BLaER1 (cell line): Measurements from ENCODE around the gene C17orf78.
"Not testable (repeated sequence)": the region's sequence is repeated elsewhere in the genome, so short reads cannot be mapped to it uniquely, and the experiment has no call there.

ENCODE experiments used
- H3K27ac ChIP-seq: shearing (Covaris generic); formaldehyde crosslinking; 2 replicates; pipeline ENCODE4 v1.8.1; 2022
- H3K27me3 ChIP-seq: shearing (Covaris generic); formaldehyde crosslinking; 2 replicates; pipeline ENCODE4 v1.8.1; 2022
- H3K36me3 ChIP-seq: shearing (Covaris generic); formaldehyde crosslinking; 2 replicates; pipeline ENCODE4 v1.8.1; 2022
- H3K4me1 ChIP-seq: shearing (Covaris generic); formaldehyde crosslinking; 2 replicates; pipeline ENCODE4 v1.8.1; 2022
- H3K4me2 ChIP-seq: shearing (Covaris generic); formaldehyde crosslinking; 2 replicates; pipeline ENCODE4 v1.8.1; 2022
- H3K4me3 ChIP-seq: shearing (Covaris generic); formaldehyde crosslinking; 2 replicates; pipeline ENCODE4 v1.8.1; 2022
- H3K9ac ChIP-seq: shearing (Covaris generic); formaldehyde crosslinking; 2 replicates; pipeline ENCODE4 v1.8.1; 2022
- H3K9me3 ChIP-seq: shearing (Covaris generic); formaldehyde crosslinking; 2 replicates; pipeline ENCODE4 v1.8.1; 2022
- H4K20me1 ChIP-seq: shearing (Covaris generic); formaldehyde crosslinking; 2 replicates; pipeline ENCODE4 v1.8.1; 2022
- Cebpa-rat ChIP-seq: shearing (Covaris generic); IDR thresholded peaks from 2 replicates; pipeline ENCODE4 v1.8.1; 2022

The C17orf78 gene

DNA sequence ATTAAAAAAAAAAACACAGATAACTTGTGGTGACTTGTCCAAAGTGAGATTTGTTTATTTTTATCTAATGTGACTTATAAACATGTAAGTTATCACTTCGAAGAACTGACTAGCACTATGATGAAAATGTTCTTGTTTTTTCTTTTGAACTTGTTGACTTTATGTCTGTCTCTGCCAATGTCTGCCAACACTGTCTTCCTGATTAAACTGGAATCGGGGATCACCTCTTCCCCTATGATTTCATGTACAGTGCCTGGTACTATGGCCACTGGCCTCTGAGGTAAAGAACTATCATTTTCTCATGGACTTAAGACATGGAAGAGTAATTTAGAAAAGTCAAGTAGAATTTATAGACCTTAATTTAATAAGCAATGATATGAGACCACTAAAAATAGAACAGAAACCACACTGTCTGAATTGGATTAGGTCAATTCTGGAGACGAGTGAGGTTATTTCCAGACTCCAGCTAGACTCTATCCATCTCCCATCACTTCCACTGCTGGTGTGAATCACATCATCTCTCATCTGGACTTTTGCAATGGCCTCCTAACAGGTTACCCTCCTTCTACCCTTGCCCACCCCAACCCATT is 8.9 kb downstream of the C17orf78 start:
- H3K9me3 ChIP-seq = no peaks in the 10 kb centered on the region
- TF ChIP-seq Cebpa-rat = no peak
- no peak overlapping the region for H3K9ac ChIP-seq
- no peak overlapping the region for H3K4me2 ChIP-seq
- H3K36me3 ChIP-seq = 0 out of 2 replicates have a peak, but pooled peaks cover 11% of the 10 kb centered on the region
- no peaks in the 10 kb centered on the region for H3K27me3 ChIP-seq
- peaks cover 7% of the 10 kb centered on the region; the same call in 1 of the 2 replicates for H3K4me1 ChIP-seq
- no peak overlapping the region for H3K27ac ChIP-seq
- H3K4me3 ChIP-seq = no peak overlapping the region
- H4K20me1 ChIP-seq = no peaks in the 10 kb centered on the region

DNA sequence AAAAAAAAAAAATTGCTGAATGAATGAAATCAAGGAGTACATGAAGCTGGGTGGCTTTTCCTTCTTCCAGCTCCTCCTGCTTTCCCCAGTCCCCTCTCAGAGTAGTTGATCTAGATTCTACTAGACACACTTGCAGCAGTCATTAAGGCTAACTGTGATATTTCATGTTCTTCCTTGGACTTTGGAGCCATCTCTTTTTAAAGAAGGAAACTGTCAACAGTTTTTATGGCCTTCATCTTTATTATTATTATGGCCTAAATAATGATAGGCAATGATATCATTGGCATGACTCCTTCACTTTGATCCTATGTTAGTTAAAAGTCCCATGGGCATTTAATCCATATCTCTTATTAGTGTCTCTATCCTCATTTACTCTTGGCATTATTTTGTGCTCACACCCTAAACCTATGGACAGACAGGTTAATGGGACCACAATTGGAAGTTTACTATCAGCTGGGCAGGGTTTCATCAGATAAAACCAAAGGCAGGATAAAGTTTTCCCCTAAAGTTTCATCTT is 9.7 kb downstream of the C17orf78 start:
- Histone ChIP-seq H3K4me2 (no peak overlapping the region), H3K4me3 (no peak overlapping the region), H3K36me3 (0 out of 2 replicates have a peak, but pooled peaks cover 11% of the 10 kb centered on the region), H3K9ac (no peak overlapping the region), H3K27me3 (no peaks in the 10 kb centered on the region), H3K9me3 (no peaks in the 10 kb centered on the region), H4K20me1 (no peaks in the 10 kb centered on the region), H3K4me1 (peaks cover 7% of the 10 kb centered on the region; the same call in 1 of the 2 replicates), H3K27ac (no peak overlapping the region)
- no peak for TF ChIP-seq Cebpa-rat

DNA sequence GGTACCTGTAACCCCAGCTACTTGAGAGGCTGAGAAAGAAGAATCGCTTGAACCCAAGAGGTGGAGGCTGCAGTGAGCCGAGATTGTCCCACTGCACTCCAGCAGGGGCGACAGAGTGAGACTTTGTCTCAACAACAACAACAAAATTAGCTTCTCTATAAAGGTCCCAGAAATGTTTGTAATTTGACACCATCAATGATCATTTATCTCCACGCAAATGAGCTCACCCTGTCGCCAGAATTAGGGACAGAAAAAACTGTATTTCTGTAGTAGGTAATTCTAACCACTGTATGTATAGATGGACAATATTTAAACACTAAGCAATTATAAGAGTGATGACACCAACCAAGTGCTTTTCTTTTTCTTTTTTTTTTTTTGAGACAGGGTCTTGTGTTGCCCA is 10.7 kb downstream of the C17orf78 start:
- peaks cover 7% of the 10 kb centered on the region; the same call in 1 of the 2 replicates for H3K4me1 ChIP-seq

DNA sequence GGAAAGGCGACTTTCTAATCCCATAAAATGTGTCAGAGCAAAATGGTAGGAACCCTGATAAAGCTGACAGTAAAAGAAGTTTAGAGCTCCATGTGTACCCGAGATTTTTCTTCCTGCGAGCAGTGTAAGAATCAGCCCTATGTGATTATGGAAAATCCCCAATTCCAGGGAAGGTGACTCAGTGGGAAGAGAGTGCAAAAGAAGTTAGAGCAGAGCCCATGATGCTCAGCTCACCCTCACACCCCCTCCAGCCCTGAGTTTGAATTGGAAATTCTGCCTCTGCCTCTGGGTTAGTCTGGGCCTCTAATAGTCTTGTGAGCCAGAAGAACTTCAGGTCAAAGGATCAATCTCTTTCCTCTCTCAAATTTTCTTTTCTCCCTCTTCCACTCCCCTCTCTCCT is 12.5 kb downstream of the C17orf78 start:
- H3K4me1 ChIP-seq = peaks cover 7% of the 10 kb centered on the region; the same call in 1 of the 2 replicates
- no peaks in the 10 kb centered on the region for H3K27me3 ChIP-seq
- no peak overlapping the region for H3K4me2 ChIP-seq
- H4K20me1 ChIP-seq = no peaks in the 10 kb centered on the region
- H3K4me3 ChIP-seq = no peak overlapping the region
- 0 out of 2 replicates have a peak, but pooled peaks cover 11% of the 10 kb centered on the region for H3K36me3 ChIP-seq
- H3K9me3 ChIP-seq = no peaks in the 10 kb centered on the region
- no peak for TF ChIP-seq Cebpa-rat
- no peak overlapping the region for H3K9ac ChIP-seq
- no peak overlapping the region for H3K27ac ChIP-seq

More for the DNA sequence above, 10.7 kb downstream of the C17orf78 start:
- H3K36me3 ChIP-seq = 0 out of 2 replicates have a peak, but pooled peaks cover 11% of the 10 kb centered on the region
- no peaks in the 10 kb centered on the region for H3K9me3 ChIP-seq
- no peak overlapping the region for H3K27ac ChIP-seq
- no peaks in the 10 kb centered on the region for H3K27me3 ChIP-seq
- H4K20me1 ChIP-seq = no peaks in the 10 kb centered on the region
- no peak for TF ChIP-seq Cebpa-rat
- no peak overlapping the region for H3K4me3 ChIP-seq
- H3K4me2 ChIP-seq = no peak overlapping the region
- no peak overlapping the region for H3K9ac ChIP-seq

DNA sequence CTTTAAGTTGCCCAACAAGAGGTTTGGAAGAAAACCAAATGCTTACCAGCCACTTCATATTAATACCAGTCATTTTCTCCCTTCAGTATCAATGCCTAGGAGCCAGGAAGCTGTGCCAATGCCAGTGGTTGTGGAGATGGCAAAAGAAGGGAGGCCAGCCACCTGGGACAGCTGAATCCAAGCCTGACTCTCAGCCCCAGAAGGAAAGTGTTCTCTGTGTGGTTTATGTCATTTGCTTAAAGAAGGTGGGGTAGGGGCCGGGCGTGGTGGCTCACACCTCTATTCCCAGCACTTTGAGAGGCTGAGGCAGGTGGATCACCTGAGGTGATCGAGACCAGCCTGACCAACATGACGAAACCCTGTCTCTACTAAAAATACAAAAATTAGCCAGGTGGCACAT is 13.4 kb downstream of the C17orf78 start:
- peaks cover 7% of the 10 kb centered on the region; the same call in 1 of the 2 replicates for H3K4me1 ChIP-seq
- no peaks in the 10 kb centered on the region for H3K9me3 ChIP-seq
- no peaks in the 10 kb centered on the region for H4K20me1 ChIP-seq
- no peak overlapping the region for H3K9ac ChIP-seq
- H3K4me2 ChIP-seq = no peak overlapping the region
- no peaks in the 10 kb centered on the region for H3K27me3 ChIP-seq
- H3K4me3 ChIP-seq = no peak overlapping the region
- TF ChIP-seq Cebpa-rat = no peak
- 0 out of 2 replicates have a peak, but pooled peaks cover 11% of the 10 kb centered on the region for H3K36me3 ChIP-seq
- no peak overlapping the region for H3K27ac ChIP-seq

DNA sequence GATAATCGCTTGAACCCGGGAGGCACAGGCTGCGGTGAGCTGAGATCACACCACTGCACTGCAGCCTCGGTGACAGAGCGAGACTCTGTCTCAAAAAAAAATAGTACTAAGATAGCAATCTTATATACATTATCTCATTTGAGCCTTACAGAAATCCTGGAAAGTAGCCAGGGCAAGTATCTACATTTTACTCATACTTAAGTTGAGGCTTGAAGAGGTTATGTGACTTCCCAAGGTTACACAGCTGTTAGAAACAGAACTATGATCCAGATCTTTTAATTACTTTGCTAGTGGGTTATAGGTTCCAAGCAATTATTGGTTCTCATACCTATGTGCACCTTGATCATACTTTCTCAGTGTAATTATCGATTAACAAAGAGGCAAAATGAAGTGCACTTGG is 15.4 kb downstream of the C17orf78 start:
- TF ChIP-seq Cebpa-rat = no peak
- H3K27ac ChIP-seq = no peak overlapping the region

DNA sequence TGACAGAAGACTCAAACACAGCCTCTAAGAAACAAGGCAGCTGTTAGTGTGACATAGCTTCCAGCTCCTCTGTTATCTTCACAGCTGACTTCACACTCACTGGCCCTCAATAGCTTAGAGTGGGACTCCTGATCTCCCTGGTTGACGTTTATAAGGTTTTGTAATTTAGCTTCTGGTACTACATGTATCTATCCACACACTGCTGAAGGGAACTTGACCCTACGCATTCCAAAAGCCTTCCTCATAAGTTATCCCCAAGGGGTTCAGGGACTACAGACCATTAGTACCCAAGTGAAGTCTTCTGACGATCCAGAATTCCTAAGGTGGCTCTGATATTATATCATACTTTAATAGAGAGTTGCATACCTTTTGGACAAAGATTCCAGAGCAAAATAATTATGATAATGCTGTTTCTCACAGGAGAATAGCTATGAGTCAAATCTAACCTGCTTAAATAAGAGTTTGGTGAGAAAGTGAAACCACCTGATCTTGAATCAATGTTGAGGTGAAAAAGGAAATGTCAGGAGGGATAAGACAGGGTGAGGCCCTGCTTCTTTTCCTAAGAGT is 16.3 kb downstream of the C17orf78 start:
- Histone ChIP-seq H3K4me3 (no peak overlapping the region), H3K4me1 (no peaks in the 10 kb centered on the region), H3K27me3 (no peaks in the 10 kb centered on the region), H3K36me3 (0 out of 2 replicates have a peak, but pooled peaks cover 11% of the 10 kb centered on the region), H3K4me2 (no peak overlapping the region), H4K20me1 (no peaks in the 10 kb centered on the region), H3K9ac (no peak overlapping the region), H3K9me3 (no peaks in the 10 kb centered on the region), H3K27ac (no peak overlapping the region)
- TF ChIP-seq Cebpa-rat = no peak

More for the DNA sequence above, 15.4 kb downstream of the C17orf78 start:
- no peak overlapping the region for H3K9ac ChIP-seq
- H3K36me3 ChIP-seq = 0 out of 2 replicates have a peak, but pooled peaks cover 11% of the 10 kb centered on the region
- no peak overlapping the region for H3K4me2 ChIP-seq
- H3K4me3 ChIP-seq = no peak overlapping the region
- H3K9me3 ChIP-seq = no peaks in the 10 kb centered on the region
- no peaks in the 10 kb centered on the region for H3K27me3 ChIP-seq
- H3K4me1 ChIP-seq = no peaks in the 10 kb centered on the region
- H4K20me1 ChIP-seq = no peaks in the 10 kb centered on the region

DNA sequence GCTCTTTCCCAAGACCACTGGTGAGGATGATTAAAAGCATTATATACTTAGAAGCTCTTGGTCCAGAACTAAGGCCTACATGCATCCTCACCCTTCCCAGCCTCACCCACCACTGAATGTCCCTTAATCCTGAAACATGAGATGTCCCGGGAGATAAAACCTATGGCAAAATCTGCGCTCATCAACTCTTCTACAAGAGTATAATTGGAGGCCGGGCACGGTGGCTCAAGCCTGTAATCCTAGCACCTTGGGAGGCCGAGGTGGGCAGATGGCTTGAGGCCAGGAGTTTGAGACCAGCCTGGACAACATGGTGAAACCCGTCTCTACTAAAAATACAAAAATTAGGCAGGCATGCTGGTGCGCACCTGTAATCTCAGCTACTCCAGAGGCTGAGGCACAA is 17.6 kb downstream of the C17orf78 start:
- H3K4me1 ChIP-seq = no peaks in the 10 kb centered on the region
- no peaks in the 10 kb centered on the region for H3K9me3 ChIP-seq
- no peak for TF ChIP-seq Cebpa-rat

DNA sequence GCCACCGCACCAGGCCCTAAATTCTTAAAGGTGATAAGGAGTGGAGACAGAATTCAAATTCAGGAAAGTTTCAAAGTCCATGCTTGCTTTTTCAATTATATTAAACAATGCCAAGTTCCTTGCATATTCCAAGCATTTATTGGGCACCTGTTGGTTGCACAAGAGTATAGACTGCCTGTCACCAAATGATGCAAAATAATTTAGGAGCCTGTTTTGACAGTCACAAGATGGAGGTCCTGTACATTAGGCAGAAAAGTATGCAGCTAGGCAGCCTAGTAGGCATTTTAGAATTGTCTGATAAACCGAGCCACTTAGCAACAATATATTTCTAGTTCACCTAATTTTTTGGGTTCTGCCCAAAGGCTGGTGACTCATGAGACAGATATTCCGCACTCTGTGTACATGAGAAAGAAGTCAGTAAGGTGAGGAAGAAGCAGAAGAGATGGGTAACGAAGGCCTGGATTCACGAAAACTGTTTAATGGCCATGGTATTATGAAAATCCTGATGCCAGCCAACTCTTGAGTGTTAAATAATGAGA is 23.5 kb downstream of the C17orf78 start:
- H3K27ac ChIP-seq = no peak overlapping the region
- peaks cover 1% of the 10 kb centered on the region; the same call in 1 of the 2 replicates for H3K4me1 ChIP-seq
- no peaks in the 10 kb centered on the region; the same call in 1 of the 2 replicates for H3K36me3 ChIP-seq
- no peak overlapping the region for H3K4me2 ChIP-seq
- no peak overlapping the region for H3K9ac ChIP-seq
- no peak for TF ChIP-seq Cebpa-rat
- no peaks in the 10 kb centered on the region for H3K27me3 ChIP-seq
- no peaks in the 10 kb centered on the region for H3K9me3 ChIP-seq
- H3K4me3 ChIP-seq = no peak overlapping the region
- H4K20me1 ChIP-seq = no peaks in the 10 kb centered on the region

More for the DNA sequence above, 17.6 kb downstream of the C17orf78 start:
- Histone ChIP-seq H3K4me2 (no peak overlapping the region), H3K4me3 (no peak overlapping the region), H4K20me1 (no peaks in the 10 kb centered on the region), H3K9ac (no peak overlapping the region), H3K36me3 (0 out of 2 replicates have a peak, but pooled peaks cover 10% of the 10 kb centered on the region), H3K27ac (no peak overlapping the region), H3K27me3 (no peaks in the 10 kb centered on the region)

DNA sequence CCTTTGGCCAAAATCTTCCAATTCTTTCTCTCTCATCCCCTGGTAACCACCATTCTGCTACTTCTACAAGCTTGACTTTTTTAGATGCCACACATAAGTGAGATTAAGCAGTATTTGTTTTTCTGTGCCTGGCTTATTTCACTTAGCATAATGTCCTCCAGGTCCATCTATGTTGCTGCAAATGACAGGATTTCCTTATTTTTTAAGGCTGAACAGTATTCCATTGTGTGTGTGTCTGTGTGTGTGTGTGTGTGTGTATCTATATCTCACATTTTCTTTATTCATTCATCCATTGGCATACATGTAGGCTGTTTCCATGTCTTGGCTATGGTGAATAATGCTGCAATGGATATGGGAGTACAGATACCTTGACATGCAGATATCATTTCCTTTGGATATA is 24.7 kb downstream of the C17orf78 start:
- no peak for TF ChIP-seq Cebpa-rat
- no peaks in the 10 kb centered on the region for H3K27me3 ChIP-seq
- H3K4me2 ChIP-seq = no peak overlapping the region
- peaks cover 13% of the 10 kb centered on the region for H3K4me1 ChIP-seq
- no peak overlapping the region for H3K9ac ChIP-seq
- no peak overlapping the region for H3K4me3 ChIP-seq
- no peaks in the 10 kb centered on the region; the same call in 1 of the 2 replicates for H3K36me3 ChIP-seq
- no peaks in the 10 kb centered on the region for H4K20me1 ChIP-seq
- no peak overlapping the region for H3K27ac ChIP-seq
- H3K9me3 ChIP-seq = no peaks in the 10 kb centered on the region

DNA sequence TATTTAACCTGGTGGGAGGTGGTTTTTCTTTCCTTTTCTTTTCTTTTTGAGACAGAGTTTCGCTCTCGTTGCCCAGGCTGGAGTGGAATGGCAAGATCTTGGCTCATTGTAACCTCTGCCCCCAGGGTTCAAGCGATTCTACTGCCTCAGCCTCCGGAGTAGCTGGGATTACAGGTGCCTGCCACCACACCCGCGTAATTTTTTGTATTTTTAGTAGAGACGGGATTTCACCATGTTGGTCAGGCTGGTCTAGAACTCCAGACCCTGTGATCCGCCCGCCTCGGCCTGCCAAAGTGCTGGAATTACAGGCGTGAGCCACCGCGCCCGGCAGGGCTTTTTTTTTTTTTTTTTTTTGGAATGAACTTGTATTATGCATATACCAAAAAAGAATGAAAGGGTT is 29.7 kb downstream of the C17orf78 start:
- H3K36me3 ChIP-seq, H3K9me3 ChIP-seq, H4K20me1 ChIP-seq, H3K27me3 ChIP-seq: not testable (repeated sequence)
- Histone ChIP-seq H3K4me3 (peak overlapping the region; percentile 78), H3K4me1 (peaks cover 32% of the 10 kb centered on the region), H3K27ac (0 out of 2 replicates have a peak overlapping the region, but pooled peaks have one; percentile 89), H3K9ac (peak overlapping the region; percentile 91), H3K4me2 (peak overlapping the region; percentile 76)
